ENCODE data around the gene PSMG1.
"Not testable (repeated sequence)": the region's sequence is repeated elsewhere in the genome, so short reads cannot be mapped to it uniquely, and the experiment has no call there.

Gene PSMG1, protein sequence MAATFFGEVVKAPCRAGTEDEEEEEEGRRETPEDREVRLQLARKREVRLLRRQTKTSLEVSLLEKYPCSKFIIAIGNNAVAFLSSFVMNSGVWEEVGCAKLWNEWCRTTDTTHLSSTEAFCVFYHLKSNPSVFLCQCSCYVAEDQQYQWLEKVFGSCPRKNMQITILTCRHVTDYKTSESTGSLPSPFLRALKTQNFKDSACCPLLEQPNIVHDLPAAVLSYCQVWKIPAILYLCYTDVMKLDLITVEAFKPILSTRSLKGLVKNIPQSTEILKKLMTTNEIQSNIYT

DNA sequence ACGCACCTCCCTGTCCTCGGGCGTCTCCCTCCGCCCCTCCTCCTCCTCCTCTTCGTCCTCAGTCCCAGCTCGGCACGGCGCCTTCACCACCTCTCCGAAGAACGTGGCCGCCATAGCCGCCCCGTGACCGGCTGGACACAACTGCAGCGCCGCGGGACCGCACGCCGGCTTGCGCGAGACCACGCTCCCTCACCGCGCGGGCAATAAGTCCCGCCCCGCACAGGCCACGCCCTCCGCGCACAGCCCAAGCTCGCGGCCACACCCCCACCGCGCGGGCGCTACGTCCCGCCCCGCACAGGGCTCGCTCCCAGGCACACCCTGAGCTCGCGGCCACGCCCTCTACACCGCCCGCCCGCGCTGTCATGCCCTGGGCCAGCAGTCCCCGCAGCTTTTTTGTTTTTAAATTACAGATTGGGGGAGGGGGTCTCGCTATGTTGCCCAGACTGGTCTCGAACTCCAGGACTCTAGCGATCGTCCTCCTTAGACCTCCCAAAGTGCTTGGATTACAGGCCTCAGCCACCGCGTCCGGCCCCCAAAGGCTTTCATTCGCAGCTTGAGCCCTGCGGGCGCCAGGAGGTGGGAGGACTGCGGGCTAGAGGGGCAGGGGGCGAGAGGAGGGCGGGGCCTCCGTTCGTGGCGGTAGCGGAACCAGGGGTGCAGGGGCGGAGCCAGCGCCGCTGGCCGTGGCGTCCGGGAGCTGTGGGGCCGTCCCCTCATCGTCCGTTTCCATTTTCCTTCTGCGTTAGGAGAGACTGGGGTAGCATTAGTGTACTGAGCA is at the start of gene PSMG1:
Gene PSMG1 (minus strand): TSS at position 180 of the 778 bp plus-strand sequence. CDS start 66 bp downstream, at position 114.
- DNase-seq (ENCODE audit: low spot score), result peak; percentile 96

DNA sequence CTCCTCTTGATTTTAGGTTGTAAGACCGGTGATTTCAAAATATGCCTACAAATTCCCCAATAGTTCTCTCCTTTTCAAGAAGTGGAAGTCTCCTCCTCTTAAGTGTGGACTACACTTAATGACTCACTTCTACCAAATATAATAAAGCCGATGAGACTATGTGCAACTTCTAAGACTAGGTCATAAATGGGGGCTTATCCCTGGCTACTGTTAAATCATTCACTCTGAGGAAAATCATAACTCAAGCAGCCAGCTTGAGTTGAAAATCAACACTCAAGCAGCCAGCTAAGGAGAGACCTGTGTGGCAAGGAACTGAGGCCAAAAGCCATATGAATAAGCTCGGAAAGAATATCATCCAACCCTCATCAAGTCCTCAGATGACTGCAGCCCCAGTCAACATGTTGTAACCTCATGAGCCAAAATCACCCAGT is 49.6 kb upstream of the PSMG1 start:
- no peak for DNase-seq (ENCODE audit: low spot score)

DNA sequence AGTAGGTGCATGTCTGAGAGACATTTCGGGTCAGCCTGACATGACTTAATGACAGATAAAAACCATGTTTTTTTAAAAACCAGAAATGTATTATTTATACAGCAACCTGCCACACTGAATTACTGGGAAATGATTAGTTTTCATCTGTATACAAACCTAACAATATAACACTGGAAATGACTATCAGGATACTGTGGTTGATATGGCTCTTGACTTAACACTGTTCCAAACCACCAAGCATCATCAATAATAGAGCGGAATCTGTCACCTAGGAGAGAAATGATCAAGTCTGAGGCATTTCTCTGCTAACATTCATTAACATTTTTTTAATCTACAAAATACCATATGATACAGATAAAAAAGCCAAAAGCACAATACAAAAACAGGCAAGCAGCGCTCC is 41.7 kb upstream of the PSMG1 start:
- no peak for DNase-seq (ENCODE audit: low spot score)

DNA sequence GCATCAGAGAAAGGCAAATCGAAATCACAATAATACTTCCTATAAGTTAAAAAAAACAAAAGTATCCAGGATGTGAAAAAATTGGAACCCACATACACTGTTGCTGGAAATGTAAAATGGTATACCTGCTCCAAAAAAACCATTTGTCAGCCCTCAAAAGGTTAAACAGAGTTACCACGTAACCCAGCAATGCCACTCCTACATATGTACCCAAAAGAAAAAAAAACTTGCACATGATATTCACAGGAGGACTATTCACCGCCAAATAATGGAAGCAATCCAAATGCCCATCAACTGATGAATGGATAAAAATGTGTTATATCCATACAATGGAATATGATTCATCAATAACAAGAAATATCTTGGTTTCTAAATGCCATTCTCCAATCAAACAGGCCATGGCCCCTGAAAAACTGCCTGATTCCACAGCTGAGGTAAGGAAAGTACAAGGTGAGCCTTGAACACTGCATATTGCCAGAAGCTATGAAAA is 38.8 kb upstream of the PSMG1 start:
- no peak for DNase-seq (ENCODE audit: low spot score)

DNA sequence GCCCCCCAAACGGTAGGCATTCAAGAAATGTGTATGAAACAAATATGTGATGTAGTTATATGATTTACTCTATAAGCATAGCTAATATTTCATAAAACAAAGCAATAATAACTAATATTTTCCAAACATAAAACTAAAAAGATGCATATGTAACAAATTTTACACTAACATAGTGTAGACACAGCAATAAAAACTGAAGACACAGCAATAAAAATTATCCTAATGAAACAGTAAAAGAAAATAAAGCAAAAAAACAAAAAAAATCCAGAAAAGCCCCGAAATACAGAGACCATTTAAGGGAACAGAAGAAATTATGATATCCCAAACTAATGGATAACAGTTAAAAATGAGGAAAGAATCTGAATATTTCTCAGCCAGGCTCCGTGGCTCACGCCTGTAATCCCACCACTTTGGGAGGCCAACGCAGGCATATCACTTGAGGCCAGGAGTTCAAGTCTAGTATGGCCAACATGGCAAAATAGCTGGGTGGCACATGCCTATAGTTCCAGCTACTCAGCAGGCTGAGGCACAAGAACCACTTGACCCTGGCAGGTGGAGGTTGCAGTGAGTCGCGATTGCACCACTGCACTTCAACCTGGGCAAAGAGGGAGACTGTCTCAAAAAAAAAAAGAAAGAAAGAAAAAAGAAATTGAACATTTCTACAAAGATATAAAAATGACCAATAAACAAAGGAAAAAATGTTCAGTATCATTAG is 38.2 kb upstream of the PSMG1 start:
- no peak for DNase-seq (ENCODE audit: low spot score)

DNA sequence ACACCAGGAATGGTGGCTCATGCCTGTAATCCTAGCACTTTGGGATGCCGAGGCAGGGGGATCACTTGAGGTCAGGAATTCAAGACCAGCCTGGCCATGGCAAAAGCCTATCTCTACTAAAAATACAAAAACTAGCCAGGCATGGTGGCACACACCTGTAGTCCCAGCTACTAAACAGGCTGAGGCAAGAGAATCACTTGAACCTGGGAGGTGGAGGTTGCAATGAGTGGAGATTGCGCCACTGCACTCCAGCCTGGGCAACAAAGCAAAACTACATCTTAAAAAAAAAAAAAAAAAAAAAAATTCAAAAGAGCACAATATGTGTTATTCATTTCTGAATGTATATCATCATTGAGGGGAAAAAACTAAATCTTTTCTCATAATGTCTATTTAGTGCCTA is 37.6 kb upstream of the PSMG1 start:
- not testable (repeated sequence) for DNase-seq (ENCODE audit: low spot score)

DNA sequence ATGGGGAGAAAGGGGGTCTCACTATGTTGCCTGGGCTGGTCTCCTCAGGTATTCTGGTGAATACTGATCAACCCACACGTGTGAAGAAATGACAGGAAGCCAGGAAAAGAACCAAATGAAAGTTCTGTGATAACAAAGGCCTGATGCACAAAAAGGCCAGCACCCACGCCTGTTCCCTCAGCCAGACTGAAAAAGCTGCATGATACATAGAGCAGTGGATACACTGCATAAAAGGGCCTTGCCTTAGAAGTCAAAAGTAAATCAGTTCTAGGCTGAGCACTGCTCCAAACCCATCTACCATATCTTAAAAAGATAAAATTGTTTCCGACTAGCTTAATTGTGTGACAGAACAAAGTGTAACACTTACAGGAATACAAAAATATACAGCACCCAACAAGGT is 36.9 kb upstream of the PSMG1 start:
- DNase-seq (ENCODE audit: low spot score), result no peak

DNA sequence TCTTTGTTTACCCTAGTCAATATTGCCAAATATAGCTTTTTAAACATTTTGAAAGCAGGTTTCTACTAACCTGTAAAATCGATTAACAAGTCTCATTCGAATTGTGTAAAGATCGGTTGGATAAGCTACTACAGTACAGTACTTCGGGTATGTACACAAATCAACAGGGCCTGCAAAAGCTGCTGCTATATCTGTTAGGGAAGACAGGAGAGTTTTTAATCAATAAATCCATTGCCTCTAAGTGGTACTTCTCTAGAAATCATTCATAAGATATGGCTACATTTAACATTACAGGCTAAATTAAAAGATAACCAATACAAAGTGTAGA is 34.8 kb upstream of the PSMG1 start:
- DNase-seq (ENCODE audit: low spot score), result no peak

DNA sequence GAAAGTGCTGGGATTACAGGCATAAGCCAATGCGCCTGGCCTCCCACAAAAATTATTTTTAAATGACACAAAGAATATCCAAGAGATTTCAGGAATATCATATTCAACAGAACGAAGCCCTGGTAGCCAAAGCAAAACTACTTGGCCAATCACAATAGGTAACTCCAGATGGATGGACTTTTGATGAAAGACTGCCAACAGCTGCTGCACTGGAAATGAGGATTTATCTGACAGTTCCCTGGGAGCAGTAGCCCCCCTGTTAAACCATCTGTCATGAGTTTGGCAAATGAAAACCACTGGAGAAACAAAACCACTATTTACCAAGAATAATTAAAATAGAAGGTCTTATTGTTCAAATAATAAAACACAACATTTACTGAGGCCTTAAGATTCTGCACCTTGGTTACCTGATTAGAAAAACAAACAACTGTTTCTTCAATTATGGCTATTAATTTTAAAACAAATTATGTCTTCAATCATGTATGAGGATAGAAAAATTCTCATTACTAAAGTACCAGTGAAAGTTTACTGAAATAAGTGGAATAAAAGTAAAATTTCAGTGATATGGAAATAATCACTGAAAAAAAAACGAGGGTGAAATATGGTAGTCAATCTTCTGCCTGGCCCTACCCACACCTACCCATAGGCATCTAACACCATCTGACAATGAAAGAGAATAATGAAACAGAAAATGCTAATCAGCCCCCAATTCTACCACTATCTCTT is 34.3 kb upstream of the PSMG1 start:
- no peak for DNase-seq (ENCODE audit: low spot score)

DNA sequence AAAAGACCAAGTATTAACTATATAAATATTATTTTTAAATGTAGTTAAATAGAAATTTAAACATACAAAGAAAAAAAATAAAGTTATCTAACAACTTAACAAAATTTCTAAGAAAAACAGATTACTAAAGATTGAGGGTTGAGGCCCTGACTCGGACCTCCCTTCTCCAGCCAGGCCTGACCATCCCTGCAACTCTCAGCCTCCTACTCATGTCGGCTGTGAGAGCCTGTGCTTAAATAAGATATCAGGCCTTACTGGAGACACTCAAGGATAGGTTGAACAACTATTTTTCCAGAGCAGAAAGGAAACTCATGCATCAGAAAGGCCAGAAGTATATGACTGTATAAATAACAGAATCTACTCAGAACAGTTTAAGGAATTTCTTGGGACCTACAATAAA is 33.0 kb upstream of the PSMG1 start:
- DNase-seq (ENCODE audit: low spot score), result no peak

DNA sequence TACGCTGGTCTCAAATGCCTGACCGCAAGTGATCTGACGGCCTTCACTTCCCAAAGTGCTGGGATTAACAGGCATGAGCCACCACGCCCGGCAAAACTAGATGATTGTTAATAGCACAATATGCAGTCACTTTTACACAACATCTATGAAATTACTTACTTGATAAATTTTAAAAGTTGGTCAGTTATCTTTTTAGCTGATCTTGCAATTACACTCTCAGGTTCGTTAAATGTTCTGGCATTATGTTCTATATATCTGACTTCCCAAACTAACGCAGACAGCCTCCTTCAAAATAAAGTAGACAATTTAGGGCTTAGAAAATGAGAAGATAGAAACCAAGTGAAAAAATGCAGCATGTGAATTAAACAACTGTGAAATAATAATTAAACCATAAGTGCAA is 31.8 kb upstream of the PSMG1 start:
- no peak for DNase-seq (ENCODE audit: low spot score)

DNA sequence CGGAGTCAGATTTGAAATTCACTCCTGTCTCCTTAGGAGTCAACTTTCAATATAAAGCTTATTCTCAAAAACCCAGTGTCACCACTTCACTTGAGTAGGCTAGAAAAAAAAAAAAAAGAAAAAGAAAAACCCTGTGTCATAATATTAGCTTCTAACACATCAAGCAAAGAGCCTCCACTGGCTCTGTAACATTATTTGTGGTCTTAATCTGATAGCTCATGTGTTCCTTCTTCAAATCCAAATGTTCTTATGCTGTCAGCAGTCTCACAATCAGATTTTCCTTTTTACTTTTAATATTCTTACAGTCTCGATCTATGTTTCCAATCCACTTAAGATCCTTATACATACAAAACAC is 26.1 kb upstream of the PSMG1 start:
- no peak for DNase-seq (ENCODE audit: low spot score)

DNA sequence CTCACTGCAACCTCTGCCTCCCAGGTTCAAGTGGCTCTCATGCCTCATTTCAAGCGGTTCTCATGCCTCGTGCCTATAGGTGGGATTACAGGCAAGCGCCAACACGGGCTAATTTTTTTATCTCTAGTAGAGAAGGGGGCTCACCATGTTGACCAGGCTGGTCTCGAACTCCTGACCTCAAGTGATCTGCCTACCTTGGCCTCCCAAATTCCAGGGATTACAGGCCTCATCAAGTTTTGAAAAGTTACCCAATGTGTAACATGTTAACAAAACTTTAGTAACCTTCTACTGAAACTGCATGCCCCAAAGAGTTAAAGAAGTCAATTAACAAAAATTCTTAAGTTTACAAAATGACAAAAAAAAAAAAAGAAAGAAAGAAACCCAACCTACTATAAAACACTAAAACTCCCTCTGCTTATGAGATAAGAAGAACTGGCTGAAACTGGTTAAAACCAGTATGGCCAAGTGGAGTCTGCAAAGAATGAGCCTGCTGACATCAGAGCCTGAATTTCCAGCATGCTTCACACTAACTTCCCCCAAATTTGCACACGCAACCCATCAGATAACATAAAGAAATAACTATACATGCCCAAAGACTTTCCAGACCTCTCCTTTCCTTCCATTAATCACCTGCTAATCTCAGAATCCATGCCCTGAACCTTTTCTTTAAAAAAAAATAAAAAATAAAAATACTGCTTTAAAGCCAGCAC is 25.5 kb upstream of the PSMG1 start:
- no peak for DNase-seq (ENCODE audit: low spot score)

DNA sequence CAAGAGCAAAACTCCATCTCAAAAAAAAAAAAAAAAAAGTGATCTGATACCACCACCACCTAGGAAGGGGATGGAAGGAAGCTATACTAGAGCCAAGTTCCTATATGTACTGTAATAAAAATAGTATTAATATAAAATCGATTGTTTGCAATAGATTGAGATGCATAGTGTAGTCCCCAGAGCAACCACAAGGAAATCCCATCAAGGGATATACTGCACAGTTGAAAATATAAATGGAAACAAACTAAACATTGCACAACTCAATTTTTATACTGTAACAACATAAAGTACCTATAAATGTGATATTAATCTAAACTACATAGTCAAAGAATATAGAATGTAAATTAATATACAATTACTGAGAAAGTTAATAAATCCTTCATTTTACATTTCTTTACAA is 20.9 kb upstream of the PSMG1 start:
- no peak for DNase-seq (ENCODE audit: low spot score)

DNA sequence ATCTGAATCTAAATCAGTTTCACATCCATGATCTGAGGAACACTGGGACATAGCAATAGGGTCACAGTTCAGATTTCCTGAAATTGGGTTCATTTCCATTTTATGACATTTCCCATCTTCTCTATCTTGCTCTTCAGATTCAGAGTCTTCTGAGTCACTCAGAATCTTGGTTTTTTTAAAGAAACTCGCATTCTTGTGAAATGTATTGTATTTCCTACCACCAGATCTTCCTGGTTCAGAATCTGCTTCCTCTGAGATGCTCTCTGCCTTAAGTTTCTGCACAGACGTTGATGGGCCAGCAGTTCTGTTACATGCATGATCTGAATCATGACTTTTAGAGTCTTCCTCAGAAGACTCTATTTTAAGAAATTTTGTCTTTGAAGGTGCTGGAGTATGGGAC is 15.5 kb upstream of the PSMG1 start:
- no peak for DNase-seq (ENCODE audit: low spot score)

DNA sequence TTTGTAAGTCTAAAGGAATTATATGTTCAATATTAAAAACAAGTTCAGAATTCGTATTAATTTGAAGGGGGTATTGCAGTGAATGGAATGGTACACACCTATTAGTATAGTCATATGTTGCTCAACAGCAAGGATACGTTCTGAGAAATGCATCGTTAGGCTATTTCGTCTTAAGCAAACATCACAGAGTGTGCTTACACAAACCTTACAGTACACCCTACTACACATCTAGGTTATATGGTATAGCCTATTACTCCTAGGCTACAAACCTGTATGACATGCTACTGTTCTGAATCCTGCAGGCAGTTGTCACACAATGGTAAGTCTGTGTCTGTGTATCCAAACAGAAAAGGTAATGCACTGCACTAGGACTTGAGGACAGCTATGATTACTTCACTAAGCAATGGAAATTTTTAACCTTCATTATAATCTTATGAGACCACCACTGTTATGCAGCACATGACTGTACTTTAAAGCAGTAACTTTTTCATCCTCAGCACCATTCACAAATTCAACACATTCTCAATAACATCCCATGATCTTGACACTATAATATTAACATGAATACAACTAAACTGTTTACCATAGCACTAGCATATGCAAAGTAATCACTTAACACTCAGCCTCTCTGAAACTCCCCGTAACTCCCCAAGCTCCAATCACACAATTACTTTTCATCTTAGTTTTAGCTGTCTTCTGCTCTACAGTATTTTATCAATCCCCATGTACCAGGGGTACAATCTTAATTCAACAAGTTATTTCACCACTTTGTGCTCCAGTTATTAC is 14.4 kb upstream of the PSMG1 start:
- no peak for DNase-seq (ENCODE audit: low spot score)

DNA sequence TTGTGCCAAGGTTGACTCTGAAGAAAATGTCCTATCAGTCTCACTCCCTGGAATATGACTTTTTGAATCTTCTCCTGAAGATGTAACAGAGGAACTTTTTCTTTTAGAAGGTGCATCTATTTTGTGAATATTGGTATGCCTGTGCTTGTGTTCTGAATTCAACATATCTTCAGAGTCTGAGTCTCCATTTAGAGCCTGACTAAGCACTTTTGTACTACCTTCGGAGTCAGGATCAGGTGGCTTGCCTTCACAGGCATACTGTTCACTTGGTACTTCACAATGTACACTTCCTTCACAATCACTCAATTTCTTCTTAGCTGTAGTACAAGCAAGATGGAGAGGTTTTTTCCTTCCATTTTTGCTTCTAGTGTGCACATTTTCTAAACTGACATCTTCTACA is 13.6 kb upstream of the PSMG1 start:
- DNase-seq (ENCODE audit: low spot score), result no peak

DNA sequence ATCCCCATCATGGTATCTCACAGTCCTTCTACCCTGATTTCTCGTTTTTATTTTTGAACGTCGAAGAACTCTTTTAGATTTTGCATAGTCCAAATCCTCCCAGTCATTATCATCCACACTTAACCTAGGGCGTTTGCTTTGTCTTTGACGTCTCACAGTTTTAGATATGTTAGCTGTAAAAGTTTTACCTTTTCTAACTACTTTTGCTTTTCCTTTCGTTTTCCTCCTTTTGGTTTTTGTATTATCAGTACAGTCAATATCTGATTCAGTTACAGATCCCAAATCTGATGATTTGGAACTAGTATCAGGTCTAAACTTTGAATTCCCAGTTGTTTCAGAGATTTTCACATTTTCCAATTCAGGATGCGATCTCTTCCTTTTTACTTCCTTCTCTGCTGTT is 13.1 kb upstream of the PSMG1 start:
- no peak for DNase-seq (ENCODE audit: low spot score)

DNA sequence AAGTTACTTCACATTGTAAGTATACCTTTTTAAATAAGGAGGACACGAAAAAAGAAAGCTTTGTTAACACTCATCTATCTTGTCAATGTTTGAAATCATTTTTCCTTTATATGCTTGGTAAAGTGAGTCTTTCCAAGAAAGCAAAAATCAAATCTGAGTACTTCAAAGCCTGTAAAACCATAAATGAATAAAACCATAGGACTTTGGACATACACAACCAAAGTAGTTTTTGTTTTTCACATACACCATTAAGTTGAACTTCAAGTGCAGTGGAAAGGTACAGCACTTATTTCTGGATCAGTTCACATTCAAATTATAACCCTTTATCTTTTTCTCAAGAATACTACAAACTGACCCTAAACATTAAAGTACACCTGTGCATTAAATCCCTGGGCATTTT is 10.1 kb upstream of the PSMG1 start:
- DNase-seq (ENCODE audit: low spot score), result no peak

DNA sequence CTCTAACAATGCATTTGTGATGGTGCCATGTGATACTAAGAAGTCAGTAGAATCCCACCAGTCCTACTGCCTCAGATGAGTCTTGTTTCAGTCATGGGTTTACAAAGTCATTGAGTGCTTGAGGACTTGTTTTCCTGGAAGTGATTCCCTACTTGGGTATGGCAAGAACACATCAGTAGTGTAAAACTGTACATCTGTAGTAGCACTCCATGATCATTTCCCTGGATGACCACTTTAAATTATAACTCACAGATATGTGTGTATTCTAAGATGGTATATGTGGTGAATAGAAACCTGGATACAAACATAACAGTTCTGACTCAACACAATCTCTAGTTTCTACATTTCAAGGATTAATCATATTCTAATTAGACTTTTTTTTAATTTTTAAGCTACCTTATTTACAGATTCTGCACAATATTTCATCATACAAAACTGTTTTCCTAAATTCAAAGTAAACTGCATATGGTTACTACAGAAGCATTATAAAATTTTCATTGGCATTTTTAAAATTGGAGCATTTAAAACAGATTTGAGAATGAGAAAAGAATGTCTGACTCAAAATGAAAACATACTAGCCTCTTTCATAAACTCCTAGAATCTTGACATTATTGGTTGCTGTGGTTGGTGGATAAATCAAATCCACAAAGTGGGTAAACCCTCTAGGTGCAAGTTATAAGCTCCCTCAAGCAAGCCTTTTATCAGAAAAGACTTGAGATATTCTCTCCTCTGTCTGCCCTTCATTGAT is 6.8 kb upstream of the PSMG1 start:
- DNase-seq (ENCODE audit: low spot score), result no peak
